HG03558 (cell line): ENCODE results near the gene MB.

Source experiments
- ATAC-seq: cut with Tn5 transposase; IDR thresholded peaks from one replicate; pipeline ENCODE4 v1.9.1; 2021; ENCODE audit warnings: moderate number of reproducible peaks; ENCODE audit not compliant: unreplicated experiment; ENCODE audit errors: extremely low read depth

The MB gene

GRCh38 chr22:35599364-35599763, 17.8 kb downstream of the MB start:
- ATAC-seq = no peak

DNA sequence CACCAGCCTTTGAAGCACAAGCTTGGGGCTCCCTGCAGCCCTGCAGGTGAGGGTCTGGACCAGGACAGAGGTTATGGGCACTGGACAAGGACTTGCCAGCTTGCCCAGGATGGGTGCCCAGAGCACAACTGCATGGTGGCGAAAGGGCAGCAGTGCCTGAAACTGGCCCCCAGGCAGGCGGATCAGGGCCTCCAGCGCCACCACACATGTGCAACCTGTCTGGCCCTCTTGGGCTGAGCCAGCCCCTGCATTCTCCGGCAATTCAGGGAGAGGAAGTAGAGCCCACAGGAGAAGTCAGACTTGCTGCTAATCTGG, 18.8 kb downstream of the MB start:
- no peak for ATAC-seq

GRCh38 chr22:35597692-35598395, 19.3 kb downstream of the MB start:
- ATAC-seq = no peak

GRCh38 chr22:35596821-35597220, 20.3 kb downstream of the MB start:
- ATAC-seq = no peak

DNA sequence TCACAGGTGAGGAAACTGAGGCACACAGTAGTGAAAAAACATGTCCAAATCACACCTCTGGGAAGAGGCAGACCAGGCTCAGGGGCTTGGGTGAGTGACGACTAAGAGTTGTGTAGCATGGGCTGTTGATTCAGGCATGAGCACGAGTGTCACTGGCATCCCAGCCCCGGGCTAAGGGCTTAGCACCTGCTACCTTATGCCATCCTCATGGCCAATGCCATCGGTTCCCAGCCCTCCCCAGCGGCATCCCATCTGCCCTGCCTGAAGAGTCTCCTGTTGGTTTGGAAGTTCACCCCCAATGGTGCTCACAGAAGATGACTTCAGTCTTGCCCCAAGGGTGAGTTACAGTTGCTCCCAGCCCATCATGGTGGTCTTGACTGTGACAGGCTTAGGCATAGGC, 22.4 kb downstream of the MB start:
- no peak for ATAC-seq

- ATAC-seq = no peak
These were observed 23.1 kb downstream of the MB start for GRCh38 chr22:35593891-35594470.

DNA sequence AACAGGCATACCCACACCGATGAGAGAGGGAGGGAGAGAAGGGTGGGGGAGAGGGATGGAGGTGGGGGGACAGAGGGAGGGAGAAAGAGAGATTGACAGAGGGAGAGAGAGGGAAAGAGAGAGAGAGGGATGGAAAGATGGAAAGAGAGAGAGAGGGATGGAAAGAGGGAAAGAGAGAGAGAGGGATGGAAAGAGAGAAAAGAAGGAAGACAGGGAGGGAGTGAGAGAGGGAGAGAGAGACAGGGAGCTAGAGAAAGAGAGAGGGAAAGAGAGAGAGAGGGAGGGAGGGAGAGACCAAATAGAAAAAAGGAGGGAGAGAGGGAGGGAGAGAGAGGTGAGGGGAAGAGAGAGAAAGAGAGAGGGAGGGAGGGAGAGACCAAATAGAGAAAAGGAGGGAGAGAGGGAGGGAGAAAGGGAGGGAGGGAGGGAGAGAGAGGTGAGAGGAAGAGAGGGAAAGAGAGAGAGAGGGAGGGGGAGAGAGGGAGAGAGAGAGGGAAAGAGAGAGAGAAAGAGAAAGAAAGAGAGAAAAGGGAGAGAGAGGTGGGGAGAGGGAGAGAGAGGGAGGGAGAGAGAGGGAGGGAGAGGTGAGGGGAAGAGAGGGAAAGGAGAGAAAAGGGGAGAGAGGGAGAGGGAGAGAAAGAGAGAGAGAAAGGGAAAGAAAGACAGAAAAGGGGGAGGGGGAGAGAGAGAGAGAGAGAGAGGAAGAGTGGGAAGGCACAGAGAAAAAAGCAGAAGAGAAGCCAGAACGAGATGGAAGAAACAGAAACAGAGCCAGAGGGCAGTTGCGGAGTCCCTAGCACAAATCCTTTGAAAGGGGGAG, 23.8 kb downstream of the MB start:
- no peak for ATAC-seq

- ATAC-seq = no peak
These were observed 24.6 kb downstream of the MB start for GRCh38 chr22:35592418-35592967.

- ATAC-seq = no peak
These were observed 25.3 kb downstream of the MB start for GRCh38 chr22:35591714-35592417.

DNA sequence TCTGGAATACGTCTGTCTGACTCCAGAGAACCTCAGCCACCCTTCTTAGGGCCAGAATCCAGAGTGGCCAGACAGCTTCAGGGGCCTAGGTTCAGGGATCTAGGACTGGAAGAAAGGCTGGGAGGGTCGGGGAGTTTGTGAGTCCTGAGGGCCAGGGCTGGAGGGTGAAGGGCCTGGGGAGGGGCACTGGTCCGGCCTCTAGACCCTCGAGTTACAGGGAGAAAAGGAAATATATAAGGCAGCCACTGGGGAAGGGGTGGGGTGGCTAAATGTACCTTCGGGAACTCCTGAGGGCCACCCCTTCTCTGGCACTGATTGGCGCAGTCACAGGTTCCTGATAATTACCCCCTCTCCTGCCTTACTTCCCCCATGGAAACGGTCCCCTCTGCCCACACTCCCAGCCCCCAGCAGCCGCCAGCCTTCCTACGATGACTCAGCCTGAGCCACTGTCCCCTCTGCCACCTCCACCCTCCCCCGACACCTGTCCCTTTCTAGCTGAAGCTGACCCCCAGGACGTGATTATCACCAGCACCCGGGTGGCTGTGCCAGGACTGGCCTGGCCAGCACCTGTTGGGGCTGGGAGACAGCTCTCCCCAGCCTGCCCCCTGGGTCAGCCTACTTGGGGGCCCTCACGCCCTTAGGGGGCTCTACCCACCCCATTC, 26.4 kb downstream of the MB start:
- no peak for ATAC-seq

DNA sequence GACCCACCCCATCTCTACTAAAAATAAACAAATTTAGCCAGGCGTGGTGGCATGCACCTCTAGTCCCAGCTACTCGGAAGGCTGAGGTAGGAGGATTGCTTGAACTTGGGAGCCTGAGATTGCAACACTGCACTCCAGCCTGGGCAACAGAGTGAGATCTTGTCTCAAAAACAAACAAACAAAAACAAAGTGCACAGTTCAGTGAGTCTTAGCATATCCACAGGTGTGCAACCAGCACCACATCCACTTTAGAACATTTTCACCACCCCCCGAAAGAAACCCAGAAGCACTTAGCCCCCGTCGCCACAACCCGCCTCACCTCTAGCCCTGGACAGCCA, 27.4 kb downstream of the MB start:
- no peak for ATAC-seq

GRCh38 chr22:35589071-35589755, 27.9 kb downstream of the MB start:
- no peak for ATAC-seq

DNA sequence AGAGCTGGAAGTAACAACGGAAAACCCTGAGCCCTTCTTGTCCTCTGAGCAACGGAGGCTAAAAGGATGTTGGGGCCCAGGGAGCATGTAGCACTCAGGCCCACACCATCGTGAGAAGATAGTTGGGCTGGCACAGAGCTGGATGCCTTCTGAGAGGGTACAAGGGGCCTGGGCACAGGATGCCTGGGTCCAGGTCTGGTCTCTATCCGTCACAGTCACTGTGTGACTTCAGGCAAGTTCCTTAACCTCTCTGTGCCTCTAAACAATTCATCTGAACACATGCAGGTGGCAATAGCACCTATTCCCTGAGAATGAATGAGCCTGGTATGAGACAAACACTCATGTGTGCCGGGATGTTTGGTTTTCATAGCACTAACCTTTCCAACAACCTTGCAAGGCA, 29.2 kb downstream of the MB start:
- ATAC-seq = no peak

DNA sequence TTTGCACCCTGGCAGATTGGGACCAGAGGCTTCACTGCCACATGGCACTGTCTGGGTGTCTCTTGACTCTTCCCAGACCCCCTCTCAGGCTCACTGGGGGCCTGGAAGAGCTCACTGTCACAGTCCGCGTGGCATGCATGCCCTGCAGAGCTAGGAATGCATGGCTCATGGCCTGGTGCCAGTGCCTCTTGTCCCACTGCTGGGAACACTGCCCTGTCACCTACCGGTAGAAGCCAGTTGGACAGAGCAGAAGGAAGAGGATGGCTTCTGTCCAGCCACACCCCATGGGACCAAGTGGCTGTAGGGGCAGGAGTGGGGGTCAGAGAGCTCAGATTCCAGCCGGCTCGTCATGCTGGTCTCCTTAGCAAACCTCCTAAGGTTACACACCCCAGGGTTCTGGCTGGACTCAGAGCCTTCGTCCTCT, 29.7 kb downstream of the MB start:
- ATAC-seq = no peak

DNA sequence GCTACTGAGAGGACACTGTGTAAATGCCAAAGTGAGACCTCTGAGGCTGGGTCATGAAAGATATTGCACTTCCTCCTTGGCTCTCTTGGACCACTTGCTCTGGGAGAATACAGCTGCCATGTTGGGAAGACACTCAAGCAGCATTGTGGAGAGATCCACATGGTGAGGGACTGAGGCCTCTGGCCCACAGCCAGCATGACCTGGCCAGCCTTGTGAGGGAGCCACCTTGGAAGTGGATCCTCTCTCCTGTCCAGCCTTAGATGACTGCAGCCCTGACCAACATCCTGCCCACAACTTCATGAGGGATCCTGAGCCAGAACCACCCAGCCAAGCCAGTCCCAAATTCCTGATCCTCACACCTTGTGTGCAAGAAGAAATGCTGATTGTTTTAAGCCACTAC, 30.4 kb downstream of the MB start:
- no peak for ATAC-seq

GRCh38 chr22:35582861-35583670, 34.1 kb downstream of the MB start:
- ATAC-seq = no peak

GRCh38 chr22:35582218-35582860, 34.8 kb downstream of the MB start:
- no peak for ATAC-seq

- no peak for ATAC-seq
These were observed 36.1 kb downstream of the MB start for GRCh38 chr22:35581023-35581413.
